Ishikawa (cell line): ENCODE measurements around the gene CEP164.

Experiments used
- EP300 ChIP-seq: IDR thresholded peaks from 2 replicates; pipeline ENCODE4 v1.6.1; 2012; ENCODE audit warnings: borderline replicate concordance
- RAD21 ChIP-seq: IDR thresholded peaks from 2 replicates; pipeline ENCODE4 v1.6.1; 2012; ENCODE audit warnings: low read depth
- TAF1 ChIP-seq: IDR thresholded peaks from 2 replicates; pipeline ENCODE4 v1.6.1; 2012; ENCODE audit warnings: low read depth, mild to moderate bottlenecking
- TF ChIP-seq, protein P1 (sequence below): IDR thresholded peaks from 2 replicates; pipeline ENCODE4 v1.6.1; 2012
- TF ChIP-seq, protein P2 (sequence below): IDR thresholded peaks from 2 replicates; pipeline ENCODE4 v1.6.1; 2012; ENCODE audit warnings: low read depth, mild to moderate bottlenecking

DNA sequence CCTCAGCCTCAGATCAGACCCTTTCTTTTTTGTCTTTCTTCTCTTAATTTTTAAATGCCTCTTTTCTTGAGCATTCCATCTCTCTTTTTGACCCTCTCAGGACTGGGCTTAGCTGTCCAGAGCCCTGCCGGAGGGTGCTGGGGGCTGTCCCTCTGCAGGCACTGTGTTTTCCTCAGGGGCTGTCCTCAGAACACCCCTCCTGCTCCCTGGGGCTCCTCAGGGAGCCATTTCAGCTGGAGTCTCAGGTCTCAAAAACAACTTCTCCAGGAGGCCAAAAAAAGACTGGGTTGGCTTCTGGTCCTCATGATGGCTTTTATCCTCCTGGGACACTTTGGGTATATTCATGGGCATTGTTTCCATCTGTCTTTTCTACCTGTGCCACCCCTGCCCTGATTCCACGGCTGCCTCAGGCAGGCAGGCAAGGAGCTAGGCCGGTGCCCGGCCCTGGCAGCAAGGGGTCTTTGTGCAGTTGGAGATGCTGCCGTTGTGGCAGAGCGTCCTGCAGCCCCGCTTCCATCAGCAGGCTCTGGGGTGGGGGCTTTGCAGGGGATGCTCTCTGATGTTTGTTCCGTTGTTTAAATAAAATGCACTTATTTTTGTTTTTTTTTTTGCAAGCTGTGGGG, 85.1 kb downstream of the CEP164 start:
- no peak for TF ChIP-seq RAD21
- TF ChIP-seq, protein P1, sequence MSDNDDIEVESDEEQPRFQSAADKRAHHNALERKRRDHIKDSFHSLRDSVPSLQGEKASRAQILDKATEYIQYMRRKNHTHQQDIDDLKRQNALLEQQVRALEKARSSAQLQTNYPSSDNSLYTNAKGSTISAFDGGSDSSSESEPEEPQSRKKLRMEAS, result no peak
- no peak for TF ChIP-seq TAF1
- TF ChIP-seq, protein P2, sequence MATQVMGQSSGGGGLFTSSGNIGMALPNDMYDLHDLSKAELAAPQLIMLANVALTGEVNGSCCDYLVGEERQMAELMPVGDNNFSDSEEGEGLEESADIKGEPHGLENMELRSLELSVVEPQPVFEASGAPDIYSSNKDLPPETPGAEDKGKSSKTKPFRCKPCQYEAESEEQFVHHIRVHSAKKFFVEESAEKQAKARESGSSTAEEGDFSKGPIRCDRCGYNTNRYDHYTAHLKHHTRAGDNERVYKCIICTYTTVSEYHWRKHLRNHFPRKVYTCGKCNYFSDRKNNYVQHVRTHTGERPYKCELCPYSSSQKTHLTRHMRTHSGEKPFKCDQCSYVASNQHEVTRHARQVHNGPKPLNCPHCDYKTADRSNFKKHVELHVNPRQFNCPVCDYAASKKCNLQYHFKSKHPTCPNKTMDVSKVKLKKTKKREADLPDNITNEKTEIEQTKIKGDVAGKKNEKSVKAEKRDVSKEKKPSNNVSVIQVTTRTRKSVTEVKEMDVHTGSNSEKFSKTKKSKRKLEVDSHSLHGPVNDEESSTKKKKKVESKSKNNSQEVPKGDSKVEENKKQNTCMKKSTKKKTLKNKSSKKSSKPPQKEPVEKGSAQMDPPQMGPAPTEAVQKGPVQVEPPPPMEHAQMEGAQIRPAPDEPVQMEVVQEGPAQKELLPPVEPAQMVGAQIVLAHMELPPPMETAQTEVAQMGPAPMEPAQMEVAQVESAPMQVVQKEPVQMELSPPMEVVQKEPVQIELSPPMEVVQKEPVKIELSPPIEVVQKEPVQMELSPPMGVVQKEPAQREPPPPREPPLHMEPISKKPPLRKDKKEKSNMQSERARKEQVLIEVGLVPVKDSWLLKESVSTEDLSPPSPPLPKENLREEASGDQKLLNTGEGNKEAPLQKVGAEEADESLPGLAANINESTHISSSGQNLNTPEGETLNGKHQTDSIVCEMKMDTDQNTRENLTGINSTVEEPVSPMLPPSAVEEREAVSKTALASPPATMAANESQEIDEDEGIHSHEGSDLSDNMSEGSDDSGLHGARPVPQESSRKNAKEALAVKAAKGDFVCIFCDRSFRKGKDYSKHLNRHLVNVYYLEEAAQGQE, result no peak
- no peak for TF ChIP-seq EP300
